Measurements from ENCODE around the gene CAMK1G. TPM values are rescaled to one million over a fixed set of nuclear protein-coding genes. Genes with fewer than 3 reads are reported as not detected.
A peak's percentile ranks its signal among the peaks of the same experiment; 100 is the strongest.

Gene CAMK1G
- total RNA-seq, 1 experiment from 2014 or later = not detected

GRCh38 chr1:209653915-209654351, 70.4 kb downstream of the CAMK1G start:
- peaks cover 55% of the 10 kb centered on the region for H3F3A ChIP-seq (ENCODE audit: insufficient read depth, low read depth)
- peaks cover 24% of the 10 kb centered on the region for H3K79me2 ChIP-seq (ENCODE audit: low read depth)
- peaks cover 89% of the 10 kb centered on the region for H3K4me1 ChIP-seq (replicated peaks; ENCODE audit: insufficient read depth)
- no peaks in the 10 kb centered on the region for H3K9me3 ChIP-seq (ENCODE audit: insufficient read depth, low read depth)
- no peaks in the 10 kb centered on the region for H3K36me3 ChIP-seq (ENCODE audit: low read depth)
- DNase-seq = no peak
- no peaks in the 10 kb centered on the region for H3K27me3 ChIP-seq (ENCODE audit: insufficient read depth, low read depth)
- POLR2A ChIA-PET (ENCODE audit: unreplicated experiment) = interaction anchor here (1.9 kb wide), 1 partner anchor 10 kb away, joined by 24 read pairs; no protein-coding TSS in a partner anchor
- H3K4me3 ChIP-seq = no peak overlapping the region
- no peaks in the 10 kb centered on the region for H4K20me1 ChIP-seq (ENCODE audit: insufficient read depth)
- H3K4me2 ChIP-seq = peak overlapping the region; percentile 58
- peak overlapping the region; percentile 98 for H3K27ac ChIP-seq
- CTCF ChIA-PET = no interaction called here
- TF ChIP-seq CTCF (conservative IDR thresholded peaks at IDR 0.05) (no peak), EZH2 (IDR thresholded peaks at IDR 0.05; ENCODE audit: low read depth) (no peak)
- no peaks in the 10 kb centered on the region for H3K9me2 ChIP-seq (ENCODE audit: insufficient read depth)
- intact Hi-C loops (cut with micrococcal nuclease; ENCODE audit: unreplicated experiment) = loop anchor here (1.0 to 10.0 kb wide), 8 partner anchors 21 to 943 kb away; partner anchors contain the start of genes C1orf74 and G0S2
- no peak overlapping the region for H2AFZ ChIP-seq
- BruUV-seq (replicated peaks) = no TSS peak

- TF ChIP-seq CTCF (conservative IDR thresholded peaks at IDR 0.05) = no peak
- no peak for TF ChIP-seq EZH2 (IDR thresholded peaks at IDR 0.05; ENCODE audit: low read depth)
- Histone ChIP-seq H3F3A (ENCODE audit: insufficient read depth, low read depth) (peaks cover 40% of the 10 kb centered on the region), H4K20me1 (ENCODE audit: insufficient read depth) (no peaks in the 10 kb centered on the region), H3K4me3 (no peak overlapping the region), H3K4me2 (peak overlapping the region; percentile 58), H3K4me1 (replicated peaks; ENCODE audit: insufficient read depth) (peaks cover 84% of the 10 kb centered on the region), H3K27ac (peak overlapping the region; percentile 79), H3K9me3 (ENCODE audit: insufficient read depth, low read depth) (no peaks in the 10 kb centered on the region), H3K36me3 (ENCODE audit: low read depth) (no peaks in the 10 kb centered on the region), H3K27me3 (ENCODE audit: insufficient read depth, low read depth) (no peaks in the 10 kb centered on the region), H3K79me2 (ENCODE audit: low read depth) (peaks cover 15% of the 10 kb centered on the region), H3K9me2 (ENCODE audit: insufficient read depth) (no peaks in the 10 kb centered on the region), H2AFZ (no peak overlapping the region)
- DNase-seq = peak; percentile 77 to 89
- intact Hi-C loops (cut with micrococcal nuclease; ENCODE audit: unreplicated experiment) = loop anchor here (10.0 kb wide), 3 partner anchors 231 to 291 kb away; no protein-coding TSS in a partner anchor
- ChIA-PET POLR2A (ENCODE audit: unreplicated experiment) (no interaction called here), CTCF (no interaction called here)
- BruUV-seq (replicated peaks) = no TSS peak
These were observed 72.1 kb downstream of the CAMK1G start for GRCh38 chr1:209655411-209656231.

GRCh38 chr1:209657140-209657879, 73.8 kb downstream of the CAMK1G start:
- CTCF ChIA-PET = interaction anchor here (0.9 kb wide), 1 partner anchor 15 kb away, joined by 4 read pairs; no protein-coding TSS in a partner anchor
- intact Hi-C loops (cut with micrococcal nuclease; ENCODE audit: unreplicated experiment) = loop anchor here (10.0 kb wide), 3 partner anchors 233 to 293 kb away; no protein-coding TSS in a partner anchor
- no peaks in the 10 kb centered on the region for H3K36me3 ChIP-seq (ENCODE audit: low read depth)
- peak overlapping the region; percentile 58 for H3K4me2 ChIP-seq
- peak overlapping the region; percentile 79 for H3K27ac ChIP-seq
- no peaks in the 10 kb centered on the region for H3K27me3 ChIP-seq (ENCODE audit: insufficient read depth, low read depth)
- H3K4me3 ChIP-seq = no peak overlapping the region
- no peak for TF ChIP-seq EZH2 (IDR thresholded peaks at IDR 0.05; ENCODE audit: low read depth)
- no peak for TF ChIP-seq CTCF (conservative IDR thresholded peaks at IDR 0.05)
- peaks cover 73% of the 10 kb centered on the region for H3K4me1 ChIP-seq (replicated peaks; ENCODE audit: insufficient read depth)
- POLR2A ChIA-PET (ENCODE audit: unreplicated experiment) = interaction anchor here (0.5 to 0.6 kb wide), 2 partner anchors 17 to 637 kb away, joined by 3 to 4 read pairs; no protein-coding TSS in a partner anchor
- H3K9me2 ChIP-seq (ENCODE audit: insufficient read depth) = no peaks in the 10 kb centered on the region
- no peaks in the 10 kb centered on the region for H3K9me3 ChIP-seq (ENCODE audit: insufficient read depth, low read depth)
- no peaks in the 10 kb centered on the region for H3K79me2 ChIP-seq (ENCODE audit: low read depth)
- TSS peak; percentile 5 for BruUV-seq (replicated peaks)
- H3F3A ChIP-seq (ENCODE audit: insufficient read depth, low read depth) = peaks cover 31% of the 10 kb centered on the region
- peak; percentile 69 to 84 for DNase-seq
- H4K20me1 ChIP-seq (ENCODE audit: insufficient read depth) = no peaks in the 10 kb centered on the region
- H2AFZ ChIP-seq = no peak overlapping the region

All from PC-9 (cell line).